8988T (cell line): ENCODE data around the gene MACROD1.
A peak's percentile ranks its signal among the peaks of the same experiment; 100 is the strongest.

ENCODE experiments used
- DNase-seq: peaks from one replicate; pipeline ENCODE4 v3.0.0; 2011

MACROD1 gene

GRCh38 chr11:64110465-64111375 is 55.2 kb downstream of the MACROD1 start:
- DNase-seq = no peak

GRCh38 chr11:64109332-64109731 is 56.6 kb downstream of the MACROD1 start:
- no peak for DNase-seq

DNA sequence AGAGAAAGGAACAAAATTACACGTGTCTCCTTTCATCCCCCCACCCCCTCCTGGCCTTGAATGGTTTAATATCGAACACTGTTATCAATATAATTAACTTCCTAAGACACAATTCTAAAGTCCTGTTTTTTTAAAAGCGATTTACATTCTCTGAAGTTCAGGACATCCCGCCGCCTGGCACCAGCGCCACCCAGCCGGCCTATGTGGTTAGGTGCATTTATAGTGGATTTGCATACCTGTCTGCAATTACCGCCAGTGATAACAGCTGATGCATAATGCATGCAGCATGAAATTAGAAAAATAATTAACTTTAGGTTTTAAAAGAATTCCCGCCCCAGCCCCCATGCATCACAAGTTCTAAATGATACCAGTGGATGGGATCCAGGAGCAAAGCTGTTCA is 58.6 kb downstream of the MACROD1 start:
- DNase-seq = no peak

GRCh38 chr11:64104632-64105031 is 61.3 kb downstream of the MACROD1 start:
- no peak for DNase-seq

DNA sequence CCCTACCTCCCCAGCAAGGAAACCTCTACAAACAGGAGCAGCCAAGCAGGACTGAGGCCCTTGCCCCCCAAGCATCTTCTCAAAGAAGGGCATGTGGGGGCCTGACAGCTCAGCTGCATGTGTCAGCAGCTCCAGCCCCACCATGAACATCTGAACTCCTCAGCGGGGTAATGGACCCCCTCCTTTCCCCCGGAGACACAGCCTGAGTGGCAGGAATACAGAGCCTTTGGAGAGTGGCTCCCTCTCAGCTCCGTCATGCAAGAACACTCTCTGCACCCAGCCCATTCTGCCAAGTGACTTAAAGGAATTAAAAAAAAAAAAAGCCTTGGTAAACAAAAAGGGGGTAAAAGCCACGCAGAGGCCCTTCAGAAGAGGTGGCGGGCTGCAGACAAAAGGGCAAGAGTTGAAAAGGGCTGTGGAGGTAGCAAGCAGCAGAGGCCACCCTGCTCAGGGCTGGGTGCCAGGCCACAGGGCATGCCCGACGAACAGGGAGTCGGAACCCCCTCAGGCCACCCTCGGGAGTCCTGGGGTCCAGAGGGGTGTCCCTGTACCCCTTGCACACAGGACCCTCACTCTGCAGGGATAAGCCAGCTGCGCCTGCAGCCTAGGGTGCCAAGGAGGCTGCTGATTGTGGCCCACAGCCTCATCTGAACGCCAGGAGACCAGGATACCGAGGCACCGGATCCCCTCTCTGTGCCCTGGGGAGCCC is 62.5 kb downstream of the MACROD1 start:
- no peak for DNase-seq

DNA sequence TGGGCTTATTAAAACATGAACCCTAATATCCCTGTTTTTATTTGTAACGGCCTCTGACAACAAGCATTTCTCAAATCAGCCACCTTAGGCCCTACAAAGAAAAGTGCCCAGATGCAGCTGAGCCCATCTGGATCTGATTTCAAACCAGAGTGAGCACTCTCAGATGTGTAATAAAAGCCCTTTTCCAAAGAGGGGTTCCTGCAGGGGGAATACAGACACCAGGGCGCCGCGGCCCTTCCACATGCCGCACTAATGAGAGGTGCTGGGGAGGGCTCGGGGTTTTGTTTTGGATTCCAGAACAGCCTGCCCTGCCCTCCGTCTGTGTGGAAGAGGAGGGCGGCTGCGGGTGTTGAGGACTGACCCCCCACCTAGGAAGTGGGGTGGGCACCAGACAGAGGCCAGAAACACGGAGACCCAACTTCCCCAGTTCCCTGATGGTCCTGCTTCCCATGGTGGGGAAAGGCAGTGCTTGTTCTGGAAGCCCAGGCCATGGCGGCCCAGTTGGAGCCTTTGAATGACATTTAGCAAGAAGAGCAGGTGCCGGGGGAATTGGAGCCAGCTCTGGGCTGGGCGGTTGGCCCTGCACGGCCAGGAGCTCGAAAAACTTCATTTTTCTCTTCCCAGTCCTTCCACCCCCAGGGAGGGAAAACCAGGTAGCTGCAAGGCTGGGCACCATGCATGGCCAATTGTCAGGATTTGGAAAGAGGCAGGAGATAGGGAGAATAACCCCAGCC is 63.7 kb downstream of the MACROD1 start:
- DNase-seq = no peak

DNA sequence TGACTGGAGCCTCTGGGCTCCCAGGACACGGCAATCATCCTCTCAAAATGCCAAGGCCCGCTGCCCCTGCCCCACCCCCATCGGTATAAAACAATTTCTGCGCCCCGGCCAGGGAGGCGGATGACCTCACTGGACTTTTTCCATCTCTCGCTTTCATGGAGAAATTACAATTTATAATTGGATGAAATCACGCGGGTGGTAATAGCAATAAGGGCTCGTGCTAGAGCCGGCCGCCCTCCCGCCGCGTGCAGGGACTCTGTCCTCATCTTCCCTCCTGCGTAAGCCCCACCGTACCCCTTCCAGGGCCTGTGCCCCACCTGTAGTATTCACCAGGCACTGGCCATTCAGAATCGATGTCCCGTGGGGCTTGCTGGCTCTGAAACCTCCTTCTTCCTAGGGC is 64.5 kb downstream of the MACROD1 start:
- DNase-seq = no peak

- no peak for DNase-seq
These were observed 65.0 kb downstream of the MACROD1 start for GRCh38 chr11:64100782-64101353.

GRCh38 chr11:64100360-64100759 is 65.6 kb downstream of the MACROD1 start:
- peak; percentile 69 for DNase-seq

DNA sequence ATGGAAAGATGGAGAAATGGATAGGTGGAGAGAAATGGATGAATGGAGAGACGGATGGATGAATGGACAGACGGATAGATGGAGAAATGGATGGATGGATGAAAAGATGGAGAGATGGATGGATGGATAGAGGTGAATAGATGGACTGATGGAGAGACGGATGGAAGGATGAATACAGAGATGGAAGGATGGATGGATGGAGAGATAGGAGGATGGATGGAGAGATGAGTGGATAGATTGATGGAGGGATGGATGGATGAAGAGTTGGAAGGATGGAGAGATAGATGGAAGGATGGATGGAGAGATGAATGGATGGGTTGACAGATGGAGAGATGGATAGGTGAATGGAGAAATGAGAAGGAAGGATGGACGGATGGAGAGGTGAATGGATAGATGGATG is 66.5 kb downstream of the MACROD1 start:
- DNase-seq = no peak

DNA sequence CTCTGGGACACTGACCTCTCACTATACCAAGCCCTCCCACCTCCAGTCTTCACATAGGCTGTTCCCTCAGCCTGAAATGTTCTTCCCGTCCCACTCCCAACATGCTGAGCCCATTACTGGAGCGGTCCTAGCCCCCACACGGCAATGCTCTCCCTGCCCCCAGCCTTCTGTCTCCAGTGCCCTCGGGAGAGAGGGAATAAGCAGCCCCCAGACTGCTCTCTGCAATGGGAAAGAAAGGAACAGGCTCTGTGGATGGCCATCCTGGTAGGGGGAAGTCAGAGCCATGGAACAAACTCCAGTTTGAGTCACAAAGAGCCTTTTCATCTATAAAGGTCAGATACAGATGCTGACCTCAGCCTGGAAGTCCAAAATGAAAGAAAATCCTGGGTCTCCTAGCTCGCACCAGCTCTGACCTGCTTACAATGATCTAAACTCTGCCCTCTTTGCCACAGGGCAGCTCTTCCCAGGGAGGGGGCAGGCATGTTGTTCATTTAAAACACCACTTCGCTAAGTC is 67.5 kb downstream of the MACROD1 start:
- no peak for DNase-seq

DNA sequence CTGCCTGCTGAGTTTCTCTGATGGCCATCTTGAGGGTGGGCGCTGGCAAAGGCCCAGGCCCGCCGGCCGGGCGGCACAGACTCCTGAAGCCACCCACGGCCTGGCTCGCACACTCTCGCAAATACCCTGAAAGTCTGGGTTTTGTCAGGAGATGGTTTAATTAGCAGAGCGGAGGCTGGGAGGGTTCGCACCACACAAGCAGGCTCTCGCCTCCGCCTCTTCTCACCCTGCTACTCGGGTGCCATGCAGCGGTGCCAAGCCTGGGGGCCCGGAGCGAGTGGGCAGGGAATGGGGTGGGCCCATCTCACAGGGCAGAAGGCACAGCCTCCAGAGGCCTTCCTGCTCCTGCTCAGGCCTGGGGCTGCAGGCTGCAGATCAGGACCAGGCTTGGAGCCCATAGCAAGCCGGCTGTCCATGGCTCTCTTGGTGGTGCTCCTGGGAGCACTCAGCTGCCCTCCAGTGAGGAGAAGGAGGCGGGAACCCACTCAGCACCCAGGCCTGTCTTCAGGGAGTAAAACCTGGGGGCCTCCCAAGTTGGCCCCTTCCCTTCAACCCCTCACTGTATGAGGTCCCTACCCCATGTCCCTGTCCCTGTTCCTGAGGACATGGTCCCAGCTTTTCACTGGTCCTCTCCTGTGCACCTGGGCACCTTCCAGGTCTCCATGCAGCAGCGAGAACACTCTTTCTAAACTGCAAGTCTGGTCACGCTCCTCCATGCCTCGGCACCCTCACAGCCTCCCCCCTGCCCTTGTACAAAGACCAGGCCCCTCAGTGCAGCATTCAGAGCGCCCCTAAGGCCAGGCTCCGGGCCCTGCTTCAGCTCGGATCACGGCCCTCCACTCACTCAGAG is 68.2 kb downstream of the MACROD1 start:
- no peak for DNase-seq

- no peak for DNase-seq
These were observed 69.1 kb downstream of the MACROD1 start for GRCh38 chr11:64096835-64097234.

- no peak for DNase-seq
These were observed 70.0 kb downstream of the MACROD1 start for GRCh38 chr11:64095949-64096348.

DNA sequence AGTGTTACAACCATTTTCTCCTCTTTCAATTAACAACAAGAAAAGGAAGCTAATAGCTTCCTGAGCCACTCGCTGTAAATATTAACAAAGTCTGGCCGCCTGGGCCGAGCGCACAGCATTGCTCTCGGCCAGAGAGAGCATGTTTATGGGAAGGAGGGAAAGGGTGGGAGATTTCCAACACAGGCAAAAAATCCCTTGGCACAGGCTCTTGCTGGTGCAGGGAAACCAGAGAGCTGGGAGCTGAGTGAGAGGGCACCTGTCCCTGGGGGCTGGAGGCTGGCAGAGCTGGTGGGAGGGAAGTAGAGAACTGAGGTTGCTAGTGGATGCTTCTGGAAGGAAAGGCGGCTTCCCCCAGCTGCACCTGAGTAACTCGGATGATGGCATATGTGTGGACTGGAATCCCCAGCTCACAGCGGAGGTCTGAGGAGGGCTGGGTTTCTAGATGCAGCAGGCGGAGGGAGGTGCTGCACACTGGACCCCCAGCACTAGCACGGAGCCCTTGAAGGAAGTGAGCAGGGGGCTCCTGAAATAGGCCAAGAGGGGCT is 70.6 kb downstream of the MACROD1 start:
- DNase-seq = no peak

- peak; percentile 99 for DNase-seq
These were observed 71.3 kb downstream of the MACROD1 start for GRCh38 chr11:64094463-64095260.

GRCh38 chr11:64093233-64094039 is 72.5 kb downstream of the MACROD1 start:
- no peak for DNase-seq

DNA sequence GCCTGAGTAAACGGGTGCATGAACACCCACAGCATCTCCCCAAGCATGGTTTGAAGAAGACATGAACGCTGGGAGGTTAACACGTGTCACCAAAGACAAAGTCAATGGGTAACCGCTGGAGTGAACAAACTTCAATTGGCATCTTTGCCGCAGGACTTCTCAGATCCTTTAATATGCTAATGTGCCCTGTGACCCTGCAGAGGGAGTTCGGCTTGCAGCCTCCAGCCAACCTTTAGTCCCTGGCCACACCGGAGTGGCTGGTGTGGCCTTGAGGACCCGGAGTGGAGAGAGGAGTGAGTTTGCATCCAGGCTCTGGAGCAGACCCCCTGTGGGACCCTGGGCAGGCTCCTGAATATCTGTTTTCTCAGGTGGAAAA is 73.2 kb downstream of the MACROD1 start:
- no peak for DNase-seq

GRCh38 chr11:64092111-64092760 is 73.7 kb downstream of the MACROD1 start:
- no peak for DNase-seq
